ENCODE data around the gene AHCYL2.
"Not testable (repeated sequence)": the region's sequence is repeated elsewhere in the genome, so short reads cannot be mapped to it uniquely, and the experiment has no call there.

AHCYL2 gene

DNA sequence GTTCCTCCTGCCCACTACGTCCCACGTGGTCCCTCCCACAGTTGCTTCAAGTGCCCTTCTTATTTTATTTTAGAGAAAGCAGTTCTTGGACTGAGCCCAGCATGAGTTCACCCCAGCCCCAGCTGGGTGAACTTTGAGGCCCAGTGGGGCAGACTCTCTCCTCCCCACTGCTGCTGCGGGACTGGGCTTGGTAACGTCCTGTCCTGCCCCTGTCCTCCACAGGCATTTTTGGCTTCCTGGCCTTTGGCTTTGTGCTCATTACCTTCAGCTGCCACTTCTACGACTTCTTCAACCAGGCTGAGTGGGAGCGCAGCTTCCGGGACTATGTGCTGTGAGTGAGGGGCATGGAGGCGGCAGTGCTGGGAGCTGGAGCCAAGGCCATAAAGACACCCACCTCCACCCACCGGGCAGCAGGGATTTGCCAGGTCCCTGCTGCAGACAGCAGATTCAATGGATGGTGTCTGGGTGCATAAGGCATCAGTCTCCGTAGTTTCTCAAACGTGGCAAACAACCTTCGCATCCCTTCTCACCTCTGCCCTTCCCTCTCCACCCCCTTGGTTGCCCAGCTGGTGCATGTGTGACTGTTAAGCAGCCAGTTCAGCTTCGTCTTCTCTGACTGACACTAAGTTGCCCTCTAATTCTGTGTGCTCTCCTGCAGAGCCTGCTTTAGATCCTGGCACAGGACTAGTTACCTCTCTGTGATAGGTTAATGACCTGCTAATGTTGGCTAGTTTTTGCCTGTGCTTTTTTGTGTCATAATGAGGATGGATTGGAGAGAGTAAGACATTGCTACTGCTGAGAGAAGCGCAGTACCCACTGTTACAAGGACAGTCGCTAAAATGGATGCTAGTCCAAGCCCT, 15.5 kb upstream of the AHCYL2 start:
- no peak for DNase-seq

DNA sequence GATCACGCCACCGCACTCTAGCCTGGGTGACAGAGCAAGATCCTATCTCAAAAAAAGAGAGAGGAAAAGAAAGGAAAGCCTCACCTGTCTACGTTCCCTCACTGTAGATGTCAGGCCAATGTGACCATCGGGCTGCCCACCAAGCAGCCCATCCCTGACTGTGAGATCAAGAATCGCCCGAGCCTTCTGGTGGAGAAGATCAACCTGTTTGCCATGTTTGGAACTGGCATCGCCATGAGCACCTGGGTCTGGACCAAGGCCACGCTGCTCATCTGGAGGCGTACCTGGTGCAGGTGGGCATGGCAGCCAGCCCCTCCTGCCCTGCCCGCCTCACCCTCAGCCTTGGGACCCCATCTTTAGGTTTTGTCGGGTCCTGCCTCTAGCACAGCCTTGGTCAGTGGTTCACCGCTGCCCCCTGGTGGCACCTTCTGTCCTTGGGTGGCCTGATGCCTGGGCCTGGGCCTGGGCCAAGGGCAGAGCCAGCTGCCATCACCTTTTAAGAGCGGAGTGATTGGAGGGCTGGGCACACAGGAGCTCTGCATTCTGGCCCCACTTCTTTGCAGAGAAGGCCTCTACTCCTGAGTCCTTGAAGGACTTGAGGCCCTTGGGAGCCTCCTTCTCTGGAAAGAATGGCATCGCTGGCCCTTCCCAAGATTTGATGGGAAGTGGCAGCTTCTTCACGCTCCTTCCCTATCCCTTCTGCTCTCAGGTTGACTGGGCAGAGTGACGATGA, 14.4 kb upstream of the AHCYL2 start:
- peak; percentile 91 for DNase-seq

GRCh38 chr7:129210989-129211312, 13.9 kb upstream of the AHCYL2 start:
- no peak for DNase-seq

- DNase-seq = no peak
Measured at GRCh38 chr7:129212126-129212525, 12.7 kb upstream of the AHCYL2 start.

DNA sequence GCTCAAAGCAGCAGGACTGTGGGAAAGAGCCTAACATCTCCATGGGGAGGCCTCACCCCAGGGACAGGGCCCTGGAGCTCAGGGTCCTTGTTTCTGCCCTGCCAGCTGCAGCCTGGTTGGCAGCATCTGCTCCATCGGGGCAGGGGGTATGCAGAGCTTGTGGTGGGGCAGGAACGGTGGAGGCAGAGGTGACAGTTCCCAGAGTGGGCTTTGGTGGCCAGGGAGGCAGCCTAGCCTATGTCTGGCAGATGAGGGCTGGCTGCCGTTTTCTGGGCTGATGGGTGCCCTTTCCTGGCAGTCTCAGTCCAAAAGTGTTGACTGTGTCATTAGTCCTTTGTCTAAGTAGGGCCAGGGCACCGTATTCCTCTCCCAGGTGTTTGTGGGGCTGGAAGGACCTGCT, 12.2 kb upstream of the AHCYL2 start:
- DNase-seq = no peak

GRCh38 chr7:129213828-129214227, 11.0 kb upstream of the AHCYL2 start:
- no peak for DNase-seq

DNA sequence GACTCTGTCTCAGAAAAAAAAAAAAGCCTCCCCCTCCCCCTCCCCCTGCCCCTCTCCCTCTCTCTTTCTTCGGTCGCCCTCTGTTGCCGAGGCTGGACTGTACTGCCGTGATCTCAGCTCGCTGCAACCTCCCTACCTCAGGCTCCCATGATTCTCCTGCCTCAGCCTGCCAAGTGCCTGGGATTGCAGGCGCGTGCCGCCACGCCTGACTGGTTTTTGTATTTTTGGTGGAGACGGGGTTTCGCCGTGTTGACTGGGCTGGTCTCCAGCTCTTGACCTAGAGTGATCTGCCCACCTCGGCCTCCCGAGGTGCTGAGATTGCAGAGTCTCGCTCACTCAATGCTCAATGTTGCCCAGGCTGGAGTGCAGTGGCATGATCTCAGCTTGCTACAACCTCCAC, 9.1 kb upstream of the AHCYL2 start:
- DNase-seq = not testable (repeated sequence)

DNA sequence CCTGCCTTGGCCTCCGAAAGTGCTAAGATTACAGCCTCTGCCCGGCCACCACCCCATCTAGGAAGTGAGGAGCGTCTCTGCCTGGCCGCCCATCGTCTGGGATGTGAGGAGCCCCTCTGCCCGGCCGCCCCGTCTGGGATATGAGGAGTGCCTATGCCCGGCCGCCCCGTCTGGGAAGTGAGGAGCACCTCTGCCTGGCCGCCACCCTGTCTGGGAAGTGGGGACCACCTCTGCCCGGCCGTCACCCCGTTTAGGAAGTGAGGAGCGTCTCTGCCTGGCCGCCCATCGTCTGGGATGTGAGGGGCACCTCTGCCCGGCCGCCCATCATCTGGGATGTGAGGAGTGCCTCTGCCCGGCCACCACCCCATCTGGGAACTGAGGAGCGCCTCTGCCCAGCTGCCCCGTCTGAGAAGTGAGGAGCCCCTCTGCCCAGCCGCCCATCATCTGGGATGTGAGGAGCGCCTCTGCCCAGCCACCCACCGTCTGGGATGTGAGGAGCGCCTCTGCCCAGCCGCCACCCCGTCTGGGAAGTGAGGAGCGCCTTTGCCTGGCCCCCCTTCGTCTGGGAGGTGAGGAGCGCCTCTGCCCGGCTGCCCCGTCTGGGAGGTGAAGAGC, 8.6 kb upstream of the AHCYL2 start:
- not testable (repeated sequence) for DNase-seq

DNA sequence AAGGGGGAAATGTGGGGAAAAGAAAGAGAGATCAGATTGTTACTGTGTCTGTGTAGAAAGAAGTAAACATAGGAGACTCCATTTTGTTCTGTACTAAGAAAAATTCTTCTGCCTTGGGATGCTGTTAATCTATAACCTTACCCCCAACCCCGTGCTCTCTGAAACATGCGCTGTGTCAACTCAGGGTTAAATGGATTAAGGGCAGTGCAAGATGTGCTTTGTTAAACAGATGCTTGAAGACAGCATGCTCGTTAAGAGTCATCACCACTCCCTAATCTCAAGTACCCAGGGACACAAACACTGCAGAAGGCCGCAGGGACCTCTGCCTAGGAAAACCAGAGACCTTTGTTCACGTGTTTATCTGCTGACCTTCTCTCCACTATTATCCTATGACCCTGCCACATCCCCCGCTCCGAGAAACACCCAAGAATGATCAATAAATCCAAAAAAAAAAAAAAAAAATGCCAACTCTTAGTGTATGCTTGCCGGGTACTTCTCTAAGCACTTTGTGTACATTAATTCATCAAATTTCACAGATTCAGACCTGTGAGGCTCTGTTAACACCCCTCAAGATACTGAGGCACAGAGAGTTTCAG, 7.9 kb upstream of the AHCYL2 start:
- DNase-seq = not testable (repeated sequence)

- peak; percentile 89 for DNase-seq
Measured at GRCh38 chr7:129218514-129219062, 6.2 kb upstream of the AHCYL2 start.

DNA sequence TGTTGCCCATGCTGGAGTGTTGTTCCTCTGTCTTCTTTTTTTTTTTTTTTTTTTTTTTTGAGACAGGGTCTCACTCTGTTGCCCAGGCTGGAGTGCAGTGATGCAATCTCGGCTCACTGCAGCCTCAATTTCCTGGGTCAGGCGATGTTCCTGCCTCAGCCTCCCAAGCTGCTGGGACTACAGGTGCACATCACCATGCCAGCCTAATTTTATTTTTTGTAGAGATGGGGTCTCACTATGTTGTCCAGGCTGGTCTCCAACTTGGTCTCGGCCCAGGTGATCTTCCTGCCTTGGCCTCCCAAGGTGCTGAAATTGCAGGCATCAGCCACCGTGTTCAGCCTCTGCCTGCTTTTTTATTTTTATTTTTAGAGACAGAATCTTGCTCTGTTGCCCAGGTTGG, 5.7 kb upstream of the AHCYL2 start:
- DNase-seq = peak; percentile 43

GRCh38 chr7:129222064-129222463, 2.8 kb upstream of the AHCYL2 start:
- no peak for DNase-seq

- DNase-seq = peak; percentile 83
Measured at GRCh38 chr7:129225206-129225930, 538 bp downstream of the AHCYL2 start.

DNA sequence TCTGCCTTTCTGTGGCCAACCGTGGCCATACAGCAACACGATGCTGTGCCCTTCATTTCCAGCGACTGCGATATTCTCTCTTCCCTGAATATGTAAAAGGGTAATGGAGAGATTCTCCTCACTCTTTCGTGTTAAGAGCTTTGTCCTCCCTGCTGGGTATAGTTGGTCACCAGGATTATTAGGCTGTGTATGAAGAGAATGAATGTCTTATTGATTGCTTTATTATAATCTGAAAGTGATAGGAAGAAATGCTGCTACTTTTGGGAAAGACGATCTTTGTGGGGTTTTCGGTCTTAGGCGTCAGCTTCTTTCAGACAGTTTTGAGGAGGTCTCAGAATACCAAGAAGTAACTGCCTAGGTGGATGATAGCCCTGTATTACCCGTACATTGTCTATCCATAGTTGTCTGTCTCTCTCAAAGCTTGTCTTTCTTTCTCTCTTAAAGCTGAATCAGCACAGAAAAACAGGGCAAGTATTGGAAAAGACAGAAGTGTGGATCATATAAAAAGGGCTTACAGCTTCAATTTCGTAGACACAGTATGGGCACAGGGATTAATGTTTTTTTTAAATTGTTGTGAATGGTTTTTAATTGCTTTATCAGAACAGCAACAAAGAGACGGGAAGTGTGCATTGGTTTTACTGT, 1.2 kb downstream of the AHCYL2 start:
- DNase-seq = peak; percentile 21

- DNase-seq = no peak
Measured at GRCh38 chr7:129227646-129228578, 3.1 kb downstream of the AHCYL2 start.

- no peak for DNase-seq
Measured at GRCh38 chr7:129228633-129229032, 3.8 kb downstream of the AHCYL2 start.

GRCh38 chr7:129231666-129232065, 6.8 kb downstream of the AHCYL2 start:
- DNase-seq = no peak

DNA sequence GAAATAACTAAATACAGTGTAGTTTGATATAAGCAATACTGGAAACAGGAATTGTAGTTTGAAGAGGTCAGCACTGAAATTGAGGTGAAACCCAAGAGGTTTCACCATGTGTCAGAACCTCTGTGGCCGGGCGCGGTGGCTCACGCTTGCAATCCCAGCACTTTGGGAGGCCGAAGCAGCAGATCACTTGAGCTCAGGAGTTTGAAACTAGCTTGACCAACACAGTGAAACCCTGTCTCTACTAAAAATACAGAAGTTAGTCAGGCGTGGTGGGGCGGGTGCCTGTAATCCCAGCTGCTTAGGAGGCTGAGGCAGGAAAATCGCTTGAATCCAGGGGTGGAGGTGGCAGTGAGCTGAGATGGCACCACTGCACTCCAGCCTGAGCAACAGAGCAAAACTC, 13.7 kb downstream of the AHCYL2 start:
- DNase-seq = no peak

GRCh38 chr7:129240119-129240820, 15.4 kb downstream of the AHCYL2 start:
- DNase-seq = no peak

GRCh38 chr7:129244220-129244619, 19.4 kb downstream of the AHCYL2 start:
- DNase-seq = no peak

Data from activated CD8-positive, alpha-beta memory T cell treated with anti-CD3 and anti-CD28 coated beads for 24 hours (primary cell).